NCI-H2107 treated with DMSO at 0.1 percent for 48 hours (cell line): Measurements from ENCODE around the gene SKP2.
"Not testable (repeated sequence)": the region's sequence is repeated elsewhere in the genome, so short reads cannot be mapped to it uniquely, and the experiment has no call there.

Source experiments
- DNase-seq: peaks from one replicate; lab custom pipeline; 2025; ENCODE audit not compliant: unreplicated experiment; lab: John Stamatoyannopoulos, UW

The SKP2 gene

DNA sequence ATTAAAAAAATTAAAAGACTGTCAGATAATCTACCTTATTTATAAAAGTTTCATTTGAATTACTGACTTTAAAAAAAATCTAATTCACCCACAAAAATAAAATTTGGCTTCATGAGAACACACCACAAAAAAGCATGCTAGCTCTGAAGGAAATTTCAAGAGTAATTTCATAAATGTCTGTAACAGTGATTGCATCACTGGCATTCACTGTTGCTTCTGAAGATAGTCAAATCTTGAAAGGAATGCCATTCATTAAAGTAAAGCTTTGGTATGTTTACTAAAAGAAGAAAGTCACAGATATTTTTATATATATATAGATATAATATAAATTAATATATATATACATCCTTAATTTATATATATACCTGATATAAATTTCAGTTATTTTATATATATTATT lies 46.4 kb downstream of the SKP2 start:
- no peak for DNase-seq

DNA sequence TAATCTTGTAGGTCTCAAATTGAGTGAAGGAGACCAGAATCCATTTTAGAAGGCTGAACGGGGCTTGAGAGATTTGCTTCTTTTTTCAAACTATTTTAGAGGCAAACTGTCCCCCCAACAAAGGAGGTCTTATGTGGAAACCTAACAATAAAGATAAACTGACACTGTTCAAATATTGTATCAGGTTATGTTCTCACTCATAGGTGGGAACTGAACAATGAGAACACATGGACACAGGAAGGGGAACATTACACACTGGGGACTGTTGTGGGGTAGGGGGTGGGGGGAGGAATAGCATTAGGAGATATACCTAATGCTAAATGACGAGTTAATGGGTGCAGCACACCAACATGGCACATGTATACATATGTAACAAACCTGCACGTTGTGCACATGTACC lies 46.9 kb downstream of the SKP2 start:
- not testable (repeated sequence) for DNase-seq

DNA sequence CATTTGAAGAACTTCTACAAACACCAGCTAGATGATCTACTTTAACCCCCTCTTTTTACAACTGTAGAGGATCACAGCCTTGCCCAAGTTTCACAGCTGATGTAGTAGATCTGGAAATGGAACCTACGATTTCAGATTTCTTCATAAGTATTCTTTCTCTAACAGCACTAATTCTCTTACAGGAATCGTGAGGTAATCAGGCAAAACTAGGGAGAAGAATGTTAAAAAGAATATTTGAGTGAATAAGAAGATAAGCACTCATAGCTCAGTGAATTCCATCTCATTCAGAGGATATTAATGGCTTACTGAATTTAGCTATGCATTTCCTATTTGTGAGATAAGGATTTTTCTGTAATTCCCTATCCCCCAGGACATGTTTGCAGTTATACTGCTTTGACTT lies 47.7 kb downstream of the SKP2 start:
- DNase-seq = no peak

DNA sequence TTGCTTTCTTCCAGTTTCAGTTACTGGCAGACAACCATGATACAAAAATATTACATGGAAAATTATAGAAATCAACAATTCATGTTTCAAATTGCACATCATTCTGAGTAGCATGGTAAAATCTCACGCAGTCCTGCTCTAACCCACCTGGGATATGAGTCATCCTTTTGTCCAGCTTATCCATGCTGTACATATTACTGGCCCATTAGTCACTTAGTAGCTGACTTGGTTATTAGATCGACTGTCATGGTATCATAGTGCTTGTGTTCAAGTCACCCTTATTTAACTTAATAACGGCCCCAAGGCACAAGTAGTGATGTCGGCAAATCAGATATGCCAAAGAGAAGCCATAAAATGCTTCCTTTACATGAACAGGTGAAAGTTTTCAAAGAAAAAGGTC lies 48.6 kb downstream of the SKP2 start:
- no peak for DNase-seq

DNA sequence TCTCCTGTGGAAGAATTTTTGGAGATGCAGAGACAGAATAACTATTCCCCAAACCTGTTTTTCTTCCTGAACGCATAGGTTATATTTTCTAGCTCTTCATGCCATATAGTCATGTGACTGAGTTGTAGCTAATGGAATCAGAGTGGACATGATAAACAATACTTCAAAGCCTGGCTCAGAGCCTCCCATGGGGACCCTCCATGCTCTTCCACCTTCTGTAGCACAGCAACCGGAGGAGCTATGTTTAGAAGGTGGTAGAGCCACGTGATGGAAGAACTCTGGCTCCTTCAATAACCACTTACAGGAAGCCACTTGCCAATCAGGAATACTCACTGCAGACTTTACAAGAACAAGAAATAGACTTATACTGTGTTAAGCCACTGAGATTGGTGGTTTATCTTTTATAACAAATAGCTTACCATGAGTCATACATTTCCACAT lies 50.6 kb downstream of the SKP2 start:
- no peak for DNase-seq

GRCh38 chr5:36205329-36205728 lies 53.4 kb downstream of the SKP2 start:
- DNase-seq = no peak

GRCh38 chr5:36206913-36207312 lies 55.0 kb downstream of the SKP2 start:
- DNase-seq = no peak

DNA sequence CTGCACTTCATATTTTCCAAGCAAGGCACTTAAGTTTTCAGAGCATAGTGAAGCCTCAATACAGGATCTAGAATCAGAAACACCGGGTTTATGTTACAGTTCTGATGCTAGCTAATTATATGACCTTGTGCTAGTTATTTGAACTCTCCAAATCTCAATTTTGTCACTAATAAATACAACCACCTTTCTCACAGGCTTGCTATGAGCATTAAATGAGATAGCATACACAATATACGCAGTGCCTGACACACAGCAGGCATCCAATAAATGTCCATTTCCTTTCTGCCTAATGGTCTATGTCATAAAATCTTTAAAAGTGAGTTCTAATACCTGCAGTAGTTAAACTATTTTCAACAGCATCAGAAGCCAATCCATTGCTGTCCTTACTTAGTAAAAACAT lies 56.9 kb downstream of the SKP2 start:
- DNase-seq = no peak

- DNase-seq = no peak
These were observed 57.8 kb downstream of the SKP2 start for GRCh38 chr5:36209664-36210063.

- DNase-seq = no peak
These were observed 62.5 kb downstream of the SKP2 start for GRCh38 chr5:36214436-36214835.

DNA sequence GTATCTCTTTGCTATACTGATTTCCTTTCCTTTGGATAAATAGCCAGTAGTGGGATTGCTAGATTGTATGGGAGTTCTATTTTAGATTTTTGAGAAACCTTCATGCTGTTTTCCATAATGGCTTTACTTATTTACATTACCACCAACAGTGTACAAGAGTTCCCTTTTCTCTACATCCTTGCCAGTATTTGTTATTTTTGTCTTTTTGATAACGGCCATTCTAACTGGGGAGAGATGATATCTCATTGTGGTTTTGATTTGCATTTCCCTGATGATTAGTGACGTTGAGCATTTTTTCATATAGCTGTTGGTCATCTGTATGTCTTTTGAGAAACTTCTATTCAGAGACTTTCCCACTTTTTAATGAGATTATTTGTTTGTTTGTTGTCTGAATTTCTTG lies 64.0 kb downstream of the SKP2 start:
- DNase-seq = no peak

- DNase-seq = no peak
These were observed 65.7 kb downstream of the SKP2 start for GRCh38 chr5:36217567-36217966.

DNA sequence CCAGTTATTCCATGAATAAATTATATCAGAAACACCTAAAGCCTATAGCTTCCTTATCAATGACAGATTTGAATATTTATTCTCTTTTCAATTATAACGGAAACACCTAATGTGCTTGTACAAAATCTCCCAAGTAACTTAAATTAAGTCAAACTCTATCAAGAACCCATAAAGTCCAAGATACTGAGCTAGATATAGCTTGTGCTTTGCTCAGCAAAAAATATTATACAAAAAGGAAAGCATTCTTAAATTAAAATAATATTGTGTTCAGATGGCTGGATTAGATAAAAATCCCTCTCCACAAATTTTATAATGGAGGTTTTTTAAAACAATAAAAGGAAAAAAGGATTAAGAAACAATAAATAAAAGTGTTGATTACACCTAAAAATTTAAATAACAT lies 66.1 kb downstream of the SKP2 start:
- no peak for DNase-seq

DNA sequence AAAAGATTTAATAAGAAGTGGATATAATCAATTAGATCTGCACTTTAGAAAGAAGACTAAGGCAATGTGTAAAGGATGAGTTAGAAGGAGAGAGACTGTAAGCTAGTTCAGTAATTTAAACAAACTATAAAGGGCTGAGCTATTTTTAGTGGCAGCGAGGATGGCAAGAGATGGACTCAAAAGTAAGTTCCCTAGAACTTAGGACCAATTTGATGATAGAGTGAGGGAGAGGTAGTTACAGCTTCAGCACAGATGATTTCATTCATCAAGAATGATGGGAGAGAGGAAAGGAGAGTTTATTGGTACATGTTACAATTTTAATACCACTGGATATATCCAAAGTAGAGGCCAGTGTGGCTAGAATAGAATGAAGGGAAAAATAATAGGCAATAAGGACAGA lies 70.7 kb downstream of the SKP2 start:
- no peak for DNase-seq

DNA sequence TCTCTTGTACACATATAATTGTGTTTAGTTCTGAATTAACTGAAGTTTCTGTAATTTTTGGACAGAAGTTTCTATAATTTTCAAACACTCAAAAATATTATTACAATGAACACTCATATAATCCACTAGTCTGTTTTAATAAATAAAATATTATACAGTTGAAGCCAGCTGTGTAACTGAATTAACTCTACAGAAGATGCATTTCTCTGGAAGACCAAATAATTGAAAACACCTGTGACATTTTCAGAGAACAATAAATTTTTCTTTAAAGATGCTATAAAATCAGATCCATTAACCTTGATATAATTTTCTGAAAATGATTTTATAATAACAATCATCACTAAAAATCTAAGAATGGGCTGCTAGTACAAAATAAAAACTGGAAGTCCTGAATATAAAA lies 75.1 kb downstream of the SKP2 start:
- DNase-seq = no peak

DNA sequence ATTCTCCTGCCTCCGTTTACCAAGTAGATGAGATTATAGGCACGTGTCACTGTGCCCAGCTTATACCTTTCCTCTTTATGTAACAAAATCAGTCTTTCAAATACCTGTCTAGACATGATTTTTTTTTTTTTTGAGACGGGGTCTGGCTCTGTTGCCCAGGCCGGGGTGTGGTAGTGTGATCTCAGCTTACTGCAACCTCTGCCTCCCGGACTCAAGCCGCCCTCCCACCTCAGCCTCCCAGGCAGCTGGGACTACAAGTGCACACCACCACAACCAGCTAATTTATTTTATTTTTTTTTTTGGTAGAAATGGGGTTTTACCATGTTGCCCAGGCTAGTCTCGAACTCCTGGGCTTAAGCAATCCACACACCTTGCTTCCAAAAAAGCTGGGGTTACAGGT lies 76.6 kb downstream of the SKP2 start:
- DNase-seq = no peak

DNA sequence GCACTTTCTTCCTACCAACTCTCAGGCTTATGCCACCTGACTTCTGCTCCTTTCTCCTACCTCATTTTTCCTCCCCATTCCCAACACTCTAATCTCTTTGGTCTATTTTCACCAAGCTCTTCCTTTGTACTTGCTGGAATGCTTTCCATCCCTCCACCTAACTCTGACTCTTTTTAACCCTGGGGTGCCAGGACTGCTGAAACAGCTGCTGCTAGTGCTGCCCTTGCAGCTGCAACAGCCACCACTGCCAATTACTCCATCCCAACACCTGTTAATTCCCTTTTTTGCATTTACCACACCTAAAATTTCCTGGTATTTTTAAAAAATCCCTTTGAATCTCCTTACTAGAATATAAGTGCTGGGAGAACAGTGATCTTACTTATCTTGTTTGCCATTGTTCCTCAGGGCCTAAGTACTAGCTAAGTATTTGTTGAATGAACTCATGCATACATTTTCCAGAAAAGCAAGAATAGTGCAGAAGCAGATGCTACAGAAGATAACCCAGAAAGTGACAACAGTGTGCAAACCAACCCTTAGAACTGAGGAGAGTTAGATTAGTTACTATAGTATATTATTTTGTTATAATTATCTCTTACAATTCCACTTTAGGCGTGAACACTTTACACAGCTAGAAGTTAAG lies 78.4 kb downstream of the SKP2 start:
- no peak for DNase-seq

DNA sequence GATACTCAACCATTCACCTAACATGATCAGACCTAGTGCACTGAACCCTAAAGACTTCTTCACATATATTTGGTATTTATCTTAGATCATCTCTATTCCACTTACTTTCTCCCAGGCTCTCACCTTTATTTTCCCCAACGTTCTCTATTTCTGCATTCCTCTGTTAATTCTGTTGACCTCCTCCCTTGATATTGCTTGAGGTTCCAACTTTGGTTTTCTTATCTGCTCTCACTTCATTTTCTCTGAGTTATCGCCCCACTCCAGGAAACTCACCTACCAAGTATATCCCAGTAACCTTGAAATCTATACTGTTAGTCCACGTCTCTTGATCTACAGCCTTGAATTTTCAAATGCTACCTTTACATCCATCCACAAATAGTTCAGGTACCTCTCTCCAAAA lies 80.6 kb downstream of the SKP2 start:
- DNase-seq = no peak
